Common myeloid progenitor, CD34-positive (primary cell): ENCODE results near the gene BAZ2A.

Source experiments
- CTCF ChIA-PET: fragments of 350-600 bp; sonication (Branson Sonifier 250); formaldehyde crosslinking; loops from one replicate; lab custom pipeline; 2021; ENCODE audit warnings: antibody characterized with exemption; lab: Charles Lee
- POLR2A ChIA-PET: fragments of 350-600 bp; sonication (Branson Sonifier 250); formaldehyde crosslinking; loops from one replicate; lab custom pipeline; 2021; ENCODE audit warnings: antibody characterized with exemption; lab: Charles Lee
- DNase-seq, 3 donors: peaks; one replicate each; pipeline versions ENCODE4 v3.0.0 to v3.0.0-alpha.2; 2013
- H3K27ac ChIP-seq, 2 experiments: 1 replicate in 1 of 2; 2 replicates in 1 of 2; pipeline ENCODE4 v1.7.0; 2013; ENCODE audit warnings: inconsistent platforms in 2 of 2, low read length in 2 of 2, mild to moderate bottlenecking in 2 of 2, low read depth in 1 of 2, moderate library complexity in 1 of 2; ENCODE audit not compliant: severe bottlenecking in 2 of 2, insufficient read depth in 1 of 2, poor library complexity in 1 of 2
- H3K27me3 ChIP-seq, 5 experiments: replicated peaks in 2 of 5; 1 replicate in 3 of 5; 2 replicates in 2 of 5; pipeline versions ENCODE4 v1.6.1 to v1.7.0; 2013; ENCODE audit warnings: low read length in 4 of 5, mild to moderate bottlenecking in 2 of 5, moderate library complexity in 2 of 5, inconsistent platforms in 1 of 5; ENCODE audit not compliant: insufficient read depth in 5 of 5, control insufficient read depth in 4 of 5
- H3K36me3 ChIP-seq, 4 experiments: 1 replicate in 2 of 4; 2 replicates in 2 of 4; pipeline versions ENCODE4 v1.6.1 to v1.7.0; 2013; ENCODE audit warnings: low read length in 3 of 4, control low read depth in 1 of 4, mild to moderate bottlenecking in 1 of 4; ENCODE audit not compliant: control insufficient read depth in 4 of 4, insufficient read depth in 4 of 4
- H3K4me1 ChIP-seq, 4 experiments: 1 replicate in 3 of 4; 2 replicates in 1 of 4; pipeline versions ENCODE4 v1.6.1 to v1.7.1; 2013; ENCODE audit warnings: low read length in 3 of 4, mild to moderate bottlenecking in 3 of 4, control low read depth in 1 of 4, inconsistent platforms in 1 of 4, moderate library complexity in 1 of 4; ENCODE audit not compliant: control insufficient read depth in 4 of 4, insufficient read depth in 4 of 4; ENCODE audit errors: control extremely low read depth in 1 of 4
- H3K4me3 ChIP-seq, 7 experiments: 1 replicate in 4 of 7; 2 replicates in 3 of 7; pipeline versions ENCODE4 v1.5.1 to v1.7.0; 2013; ENCODE audit warnings: mild to moderate bottlenecking in 7 of 7, low read length in 6 of 7, moderate library complexity in 6 of 7, inconsistent platforms in 2 of 7, low read depth in 2 of 7, control low read depth in 1 of 7; ENCODE audit not compliant: insufficient read depth in 4 of 7, control insufficient read depth in 1 of 7; ENCODE audit errors: extremely low read depth in 1 of 7
- H3K9me3 ChIP-seq, 5 experiments: 1 replicate in 4 of 5; 2 replicates in 1 of 5; pipeline versions ENCODE4 v1.6.1 to v1.7.1; 2013; ENCODE audit warnings: low read length in 4 of 5, mild to moderate bottlenecking in 2 of 5, inconsistent platforms in 1 of 5, low read depth in 1 of 5, moderate library complexity in 1 of 5; ENCODE audit not compliant: control insufficient read depth in 4 of 5, insufficient read depth in 2 of 5; ENCODE audit errors: control extremely low read depth in 1 of 5
- WGBS: methylation state at CpG from one replicate; pipeline ENCODE4 v1.1.5; 2013; ENCODE audit not compliant: insufficient coverage; 5-methylcytosine and 5-hydroxymethylcytosine counted together

Gene BAZ2A

GRCh38 chr12:56636675-56637540, 6.8 kb upstream of the BAZ2A start:
- Histone ChIP-seq H3K9me3 (no peaks in the 10 kb centered on the region), H3K4me3 (peak overlapping the region; percentile 44 to 95 (median 84)), H3K4me1 (peaks cover 13 to 61% (median 48%) of the 10 kb centered on the region in 4 experiments), H3K27ac (peak overlapping the region; percentile 81 to 89), H3K27me3 (no peaks in the 10 kb centered on the region), H3K36me3 (peaks cover 16 to 43% (median 31%) of the 10 kb centered on the region in 4 experiments)
- 5% methylated on average over 8 of the region's 12 CpGs for WGBS
- ChIA-PET POLR2A (interaction anchor here (0.5 to 1.4 kb wide), 7 partner anchors 9 to 442 kb away, joined by 3 to 10 read pairs (median 3); partner anchors contain the start of genes ATP5F1B and NACA), CTCF (interaction anchor here (0.7 to 19.7 kb wide), 32 partner anchors 8 to 168 kb away, joined by 3 to 316 read pairs (median 5); partner anchors contain the start of genes ATP5F1B, NACA and SPRYD4)
- DNase-seq: peak; percentile 99 to 100 (median 99)

- Histone ChIP-seq H3K27me3 (no peaks in the 10 kb centered on the region), H3K9me3 (no peaks in the 10 kb centered on the region), H3K4me1 (peaks cover 20 to 68% (median 55%) of the 10 kb centered on the region in 4 experiments), H3K4me3 (peak overlapping the region; percentile 69 to 95 (median 84)), H3K27ac (peak overlapping the region; percentile 81 to 89), H3K36me3 (peaks cover 16 to 35% (median 26%) of the 10 kb centered on the region in 4 experiments)
- CTCF ChIA-PET: interaction anchor here (0.6 to 19.7 kb wide), 32 partner anchors 7 to 167 kb away, joined by 3 to 316 read pairs (median 5); partner anchors contain the start of genes ATP5F1B, NACA and SPRYD4
- POLR2A ChIA-PET: interaction anchor here (0.5 to 1.4 kb wide), 8 partner anchors 9 to 443 kb away, joined by 3 to 10 read pairs (median 4); partner anchors contain the start of genes ATP5F1B and NACA
- WGBS: 0% methylated on average over 17 of the region's 20 CpGs
- peak; percentile 90 to 93 (median 92) for DNase-seq
Measured at GRCh38 chr12:56635806-56636674, 5.9 kb upstream of the BAZ2A start.

GRCh38 chr12:56634837-56635791, 5.0 kb upstream of the BAZ2A start:
- H3K27me3 ChIP-seq: no peaks in the 10 kb centered on the region
- peak; percentile 55 to 63 (median 58) for DNase-seq
- H3K4me1 ChIP-seq: peaks cover 23 to 76% (median 63%) of the 10 kb centered on the region in 4 experiments
- peaks cover 14 to 29% (median 22%) of the 10 kb centered on the region in 4 experiments for H3K36me3 ChIP-seq
- ChIA-PET CTCF (interaction anchor here (0.6 to 19.7 kb wide), 15 partner anchors 10 to 129 kb away, joined by 3 to 316 read pairs (median 7); partner anchors contain the start of gene ATP5F1B), POLR2A (interaction anchor here (0.6 to 1.5 kb wide), 4 partner anchors 10 to 150 kb away, joined by 3 to 6 read pairs (median 4); partner anchors contain the start of genes ATP5F1B and RBMS2)
- no peaks in the 10 kb centered on the region for H3K9me3 ChIP-seq
- peak overlapping the region; percentile 69 to 95 (median 84) for H3K4me3 ChIP-seq
- H3K27ac ChIP-seq: peak overlapping the region; percentile 81 to 89
- under 1% methylated on average over 43 of the region's 47 CpGs for WGBS

GRCh38 chr12:56634242-56634836, 4.2 kb upstream of the BAZ2A start:
- Histone ChIP-seq H3K9me3 (no peaks in the 10 kb centered on the region), H3K4me3 (peak overlapping the region; percentile 69 to 95 (median 84)), H3K27ac (peak overlapping the region in 1 of 2 experiments; percentile 89), H3K36me3 (peaks cover 12 to 22% (median 16%) of the 10 kb centered on the region in 4 experiments), H3K27me3 (no peaks in the 10 kb centered on the region), H3K4me1 (peaks cover 23 to 77% (median 63%) of the 10 kb centered on the region in 4 experiments)
- ChIA-PET CTCF (interaction anchor here (0.6 to 19.7 kb wide), 4 partner anchors 12 to 462 kb away, joined by 3 to 316 read pairs (median 4); no protein-coding TSS in a partner anchor), POLR2A (interaction anchor here (0.6 to 1.5 kb wide), 3 partner anchors 11 to 113 kb away, joined by 3 to 6 read pairs (median 4); partner anchors contain the start of genes ATP5F1B and RBMS2)
- peak in 2 of 3 donors; percentile 39 to 45 for DNase-seq
- WGBS: under 1% methylated on average over 22 of the region's 27 CpGs

GRCh38 chr12:56633468-56634241, 3.5 kb upstream of the BAZ2A start:
- CTCF ChIA-PET: interaction anchor here (0.7 to 19.7 kb wide), 5 partner anchors 11 to 461 kb away, joined by 3 to 316 read pairs (median 4); no protein-coding TSS in a partner anchor
- Histone ChIP-seq H3K27ac (peak overlapping the region in 1 of 2 experiments; percentile 89), H3K36me3 (peaks cover 7 to 15% (median 10%) of the 10 kb centered on the region in 4 experiments), H3K27me3 (no peaks in the 10 kb centered on the region), H3K4me1 (peaks cover 23 to 84% (median 66%) of the 10 kb centered on the region in 4 experiments), H3K4me3 (peak overlapping the region; percentile 69 to 95 (median 84)), H3K9me3 (no peaks in the 10 kb centered on the region)
- POLR2A ChIA-PET: interaction anchor here (1.0 to 1.5 kb wide), 2 partner anchors 10 to 12 kb away, joined by 4 to 6 read pairs; partner anchors contain the start of gene ATP5F1B
- no peak for DNase-seq
- WGBS: 78% methylated on average over 9 of the region's 12 CpGs
